Stomach (tissue), 9 donors: ENCODE measurements around the gene GPR35. TPM values are rescaled to one million over a fixed set of nuclear protein-coding genes. Genes with fewer than 3 reads are reported as not detected.

Experiments used
- DNase-seq, 2 donors: peaks; one replicate each; pipeline versions ENCODE4 v3.0.0 to v3.0.0-alpha.2; 2013 to 2019
- H3K27ac ChIP-seq, 5 donors: fragments of 200-600 bp in 4 of 5; sonication (generic) in 4 of 5; one replicate each; pipeline ENCODE4 v1.5.1; 2013 to 2019; ENCODE audit warnings: mild to moderate bottlenecking in 1 of 5, moderate library complexity in 1 of 5
- H3K27me3 ChIP-seq, 3 donors: fragments of 200-600 bp; sonication (generic); one replicate each; pipeline ENCODE4 v1.5.1; 2017 to 2019; ENCODE audit warnings: mixed run types in 1 of 3
- H3K36me3 ChIP-seq, 4 donors: fragments of 200-600 bp; sonication (generic); 1 replicate in 3 of 4; 2 replicates in 1 of 4; pipeline ENCODE4 v1.5.1; 2016 to 2019
- H3K4me1 ChIP-seq, 4 donors: fragments of 200-600 bp; sonication (generic); one replicate each; pipeline ENCODE4 v1.5.1; 2016 to 2019
- H3K4me3 ChIP-seq, 4 donors: fragments of 200-600 bp; sonication (generic) in 3 of 4; one replicate each; pipeline ENCODE4 v1.5.1; 2016 to 2019; ENCODE audit warnings: mild to moderate bottlenecking in 1 of 4
- H3K9me3 ChIP-seq, 4 donors: fragments of 200-600 bp; sonication (generic); one replicate each; pipeline ENCODE4 v1.5.1; 2016 to 2019
- EP300 ChIP-seq: sonication (generic); formaldehyde crosslinking; IDR thresholded peaks from one replicate; pipeline ENCODE4 v1.6.1; 2017; ENCODE audit warnings: antibody characterized with exemption
- POLR2A ChIP-seq, 4 donors: fragments of 450-650 bp; IDR thresholded peaks; one replicate each; pipeline ENCODE4 v1.6.1; 2016; ENCODE audit warnings: antibody characterized with exemption in 4 of 4, control low read depth in 2 of 4, mild to moderate bottlenecking in 1 of 4, moderate library complexity in 1 of 4
- POLR2AphosphoS5 ChIP-seq, 3 donors: sonication (generic); formaldehyde crosslinking; IDR thresholded peaks; one replicate each; pipeline ENCODE4 v1.6.1; 2016; ENCODE audit warnings: antibody characterized with exemption in 3 of 3
- WGBS, 5 donors: extraction: QIAGEN DNeasy Blood & Tissue Kit in 3 of 5; methylation state at CpG; one replicate each; pipeline versions ENCODE4 v1.1.5 to v1.1.7; 2013 to 2018; 5-methylcytosine and 5-hydroxymethylcytosine counted together
- intact Hi-C: fragments of 100-400 bp; cut with DNase I; formaldehyde crosslinking; loops from one replicate; pipeline ENCODE4 v1.15.1; 2023; ENCODE audit warnings: low total_unique reads
- polyA plus RNA-seq, 3 donors: library from polyadenylated mRNA; stranded (reverse); fragments of 200-250 nt; gene quantifications; one replicate each; pipeline ENCODE4 v1.2.3, GENCODE V29; 2013
- total RNA-seq, 5 donors: library from RNA; depleted of rRNA; stranded (reverse); fragments of >200 nt; gene quantifications; one replicate each; pipeline versions ENCODE4 v1.1.0 to v1.2.3, GENCODE V29; 2014 to 2016
- TF ChIP-seq, protein P1 (sequence below), 7 experiments: fragments of 450-650 bp in 4 of 7; fragments of 200-600 bp in 3 of 7; sonication (generic) in 3 of 7; IDR thresholded peaks; one replicate each; pipeline ENCODE4 v1.5.1; 2016 to 2019; ENCODE audit warnings: antibody characterized with exemption in 7 of 7, control low read depth in 2 of 7, mild to moderate bottlenecking in 1 of 7
- donor health status: healthy with polysubstance abuse.
- donor health status: Bipolar disorder and iron deficiency.
- donor health status: healthy.

The GPR35 gene
- total and polyA plus RNA-seq, 8 donors = 8.5 to 68.9 (median 12.9) TPM

DNA sequence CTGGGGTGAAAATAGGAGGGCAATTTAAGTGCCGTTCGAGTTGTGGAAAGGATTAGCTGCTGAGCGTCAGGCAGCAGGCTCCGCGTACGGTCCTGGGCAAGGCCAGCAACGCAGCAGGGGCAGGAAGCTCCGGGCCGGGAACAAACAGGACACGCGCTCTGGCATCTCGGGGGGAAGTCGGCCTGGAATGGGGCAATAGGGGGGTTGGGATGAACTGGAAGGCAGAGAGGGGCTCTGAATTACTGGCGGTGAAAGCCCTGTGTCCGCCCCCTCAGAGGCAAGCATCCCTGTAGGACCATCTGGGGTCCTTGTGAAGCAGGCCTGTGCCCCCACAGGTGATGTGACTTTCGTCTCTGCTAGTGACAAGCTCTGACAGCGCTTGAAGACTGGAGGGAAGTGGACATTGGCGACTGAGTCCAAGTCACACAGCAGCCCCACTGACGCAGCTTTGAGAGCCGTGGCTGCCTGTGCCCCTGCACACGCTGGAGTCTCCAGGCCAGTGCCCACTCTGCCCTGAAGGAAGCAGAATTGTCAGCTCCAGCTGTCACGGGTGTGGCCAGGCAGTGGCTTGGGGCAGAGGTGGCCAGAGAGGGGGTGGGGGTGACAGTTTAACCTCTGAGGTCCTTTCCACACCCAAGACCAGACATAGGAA is 22.3 kb downstream of the GPR35 start:
- no peaks in the 10 kb centered on the region for H3K9me3 ChIP-seq
- H3K36me3 ChIP-seq = no peaks in the 10 kb centered on the region
- no peak overlapping the region for H3K4me3 ChIP-seq
- TF ChIP-seq POLR2A (IDR thresholded peaks at IDR 0.05) = no peak
- TF ChIP-seq POLR2AphosphoS5 (IDR thresholded peaks at IDR 0.05) = no peak
- TF ChIP-seq, protein P1, sequence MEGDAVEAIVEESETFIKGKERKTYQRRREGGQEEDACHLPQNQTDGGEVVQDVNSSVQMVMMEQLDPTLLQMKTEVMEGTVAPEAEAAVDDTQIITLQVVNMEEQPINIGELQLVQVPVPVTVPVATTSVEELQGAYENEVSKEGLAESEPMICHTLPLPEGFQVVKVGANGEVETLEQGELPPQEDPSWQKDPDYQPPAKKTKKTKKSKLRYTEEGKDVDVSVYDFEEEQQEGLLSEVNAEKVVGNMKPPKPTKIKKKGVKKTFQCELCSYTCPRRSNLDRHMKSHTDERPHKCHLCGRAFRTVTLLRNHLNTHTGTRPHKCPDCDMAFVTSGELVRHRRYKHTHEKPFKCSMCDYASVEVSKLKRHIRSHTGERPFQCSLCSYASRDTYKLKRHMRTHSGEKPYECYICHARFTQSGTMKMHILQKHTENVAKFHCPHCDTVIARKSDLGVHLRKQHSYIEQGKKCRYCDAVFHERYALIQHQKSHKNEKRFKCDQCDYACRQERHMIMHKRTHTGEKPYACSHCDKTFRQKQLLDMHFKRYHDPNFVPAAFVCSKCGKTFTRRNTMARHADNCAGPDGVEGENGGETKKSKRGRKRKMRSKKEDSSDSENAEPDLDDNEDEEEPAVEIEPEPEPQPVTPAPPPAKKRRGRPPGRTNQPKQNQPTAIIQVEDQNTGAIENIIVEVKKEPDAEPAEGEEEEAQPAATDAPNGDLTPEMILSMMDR (IDR thresholded peaks at IDR 0.05) = no peak
- no peak for TF ChIP-seq EP300
- no peak overlapping the region for H3K27ac ChIP-seq
- H3K27me3 ChIP-seq = peaks cover 0 to 93% (median 36%) of the 10 kb centered on the region in 3 donors
- no peak for DNase-seq
- H3K4me1 ChIP-seq = no peaks in the 10 kb centered on the region
- intact Hi-C loops = no loop called here
- 68 to 77% (median 71%) methylated on average over 21 to 22 of the region's 22 CpGs for WGBS, 5 donors

DNA sequence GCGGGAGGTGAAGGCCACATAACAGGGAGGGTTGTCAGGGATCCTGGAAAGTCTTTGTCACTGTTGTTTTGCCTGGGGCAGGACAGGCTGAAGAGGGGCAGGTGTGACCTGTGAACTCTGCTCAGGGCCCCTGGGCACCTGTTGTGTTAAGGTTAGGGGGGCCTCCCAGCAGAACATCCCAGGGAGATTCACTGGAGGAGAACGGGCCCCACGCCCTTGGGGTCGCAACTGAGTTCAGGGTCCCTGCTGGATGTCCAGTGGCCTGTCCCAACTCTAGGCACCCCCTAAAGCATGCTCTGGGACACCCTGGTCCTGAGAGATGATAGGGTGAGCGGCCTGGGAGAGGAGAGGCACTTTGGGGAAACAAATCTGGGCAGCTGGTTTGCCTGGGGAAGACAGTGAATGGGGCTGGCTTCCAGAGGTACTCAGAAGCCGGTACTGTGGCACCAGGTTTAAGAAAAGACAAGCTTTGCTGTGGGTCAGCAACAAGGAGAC is 22.9 kb downstream of the GPR35 start:
- no peak overlapping the region for H3K4me3 ChIP-seq
- no peak for DNase-seq
- no peaks in the 10 kb centered on the region for H3K9me3 ChIP-seq
- WGBS, 5 donors = 67 to 89% (median 78%) methylated on average over 4 to 6 of the region's 6 CpGs
- no peak overlapping the region for H3K27ac ChIP-seq
- H3K27me3 ChIP-seq = peaks cover 0 to 93% (median 37%) of the 10 kb centered on the region in 3 donors
- H3K36me3 ChIP-seq = no peaks in the 10 kb centered on the region
- intact Hi-C loops = no loop called here
- TF ChIP-seq EP300 (no peak), POLR2A (IDR thresholded peaks at IDR 0.05) (no peak), POLR2AphosphoS5 (IDR thresholded peaks at IDR 0.05) (no peak)
- TF ChIP-seq, protein P1 (IDR thresholded peaks at IDR 0.05) = no peak
- no peaks in the 10 kb centered on the region for H3K4me1 ChIP-seq

DNA sequence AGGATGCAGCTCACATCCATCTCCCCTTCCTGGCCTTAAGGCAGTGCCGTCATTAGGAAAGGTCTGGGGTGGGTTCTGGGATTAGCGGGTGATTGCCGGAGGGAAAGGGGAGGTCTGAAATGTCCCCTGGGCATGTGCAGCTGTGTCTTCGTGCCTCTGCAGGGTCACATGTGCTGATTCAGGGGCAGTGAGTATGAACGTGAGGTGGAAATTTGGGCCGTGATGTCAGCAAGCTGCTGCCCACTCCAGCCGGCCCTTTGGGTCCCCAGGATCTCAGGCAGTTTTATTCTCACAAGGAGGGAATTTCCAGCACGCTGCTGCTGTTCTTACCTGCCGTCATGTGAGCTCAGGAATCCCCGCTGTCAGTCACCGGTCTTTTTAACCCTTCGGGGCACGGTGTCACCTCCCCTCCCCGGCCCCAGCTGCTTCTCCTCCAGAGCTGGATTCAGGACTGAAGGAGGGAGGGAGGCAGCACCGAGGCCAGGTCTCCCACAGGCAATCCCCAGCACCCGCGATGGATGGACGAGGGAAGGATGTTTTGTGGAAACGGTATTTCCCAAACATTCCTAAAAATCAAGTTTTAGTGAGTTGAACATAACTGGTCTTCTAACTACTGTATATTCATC is 23.5 kb downstream of the GPR35 start:
- intact Hi-C loops = no loop called here
- H3K4me3 ChIP-seq = no peak overlapping the region
- peaks cover 0 to 93% (median 37%) of the 10 kb centered on the region in 3 donors for H3K27me3 ChIP-seq
- no peaks in the 10 kb centered on the region for H3K36me3 ChIP-seq
- no peaks in the 10 kb centered on the region for H3K9me3 ChIP-seq
- H3K27ac ChIP-seq = no peak overlapping the region
- no peak for DNase-seq
- H3K4me1 ChIP-seq = no peaks in the 10 kb centered on the region
- TF ChIP-seq POLR2AphosphoS5 (IDR thresholded peaks at IDR 0.05) = no peak
- TF ChIP-seq POLR2A (IDR thresholded peaks at IDR 0.05) = no peak
- TF ChIP-seq EP300 = no peak
- TF ChIP-seq, protein P1 (IDR thresholded peaks at IDR 0.05) = no peak
- 28 to 47% (median 36%) methylated on average over 18 to 19 of the region's 19 CpGs for WGBS, 5 donors

DNA sequence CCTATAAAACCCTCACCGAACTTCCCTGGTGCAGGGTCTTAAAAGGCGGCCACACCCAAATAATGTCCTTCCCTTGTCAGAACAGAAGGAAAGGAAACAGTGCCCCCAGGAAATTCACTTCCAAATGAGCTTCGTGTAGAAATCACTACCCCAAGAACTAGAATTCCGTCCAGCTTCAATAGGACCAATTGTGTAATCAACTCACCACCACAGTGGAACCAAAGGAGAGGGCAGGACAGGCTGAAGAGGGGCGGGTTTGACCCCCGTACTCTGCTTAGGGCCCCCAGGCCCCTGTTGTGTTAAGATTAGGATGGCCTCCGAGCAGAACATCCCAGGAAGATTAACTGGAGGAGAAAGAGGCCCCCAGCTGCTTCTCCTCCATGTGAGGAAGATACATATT is 24.1 kb downstream of the GPR35 start:
- WGBS, 5 donors = 46 to 65% (median 49%) methylated on average over 7 of the region's 7 CpGs
- intact Hi-C loops = no loop called here
- H3K27ac ChIP-seq = no peak overlapping the region
- H3K4me1 ChIP-seq = no peaks in the 10 kb centered on the region
- no peak for TF ChIP-seq POLR2AphosphoS5 (IDR thresholded peaks at IDR 0.05)
- TF ChIP-seq, protein P1 (IDR thresholded peaks at IDR 0.05) = no peak
- no peak for TF ChIP-seq EP300
- no peak for TF ChIP-seq POLR2A (IDR thresholded peaks at IDR 0.05)
- no peaks in the 10 kb centered on the region for H3K36me3 ChIP-seq
- no peak overlapping the region for H3K4me3 ChIP-seq
- H3K27me3 ChIP-seq = peaks cover 0 to 90% (median 37%) of the 10 kb centered on the region in 3 donors
- no peak for DNase-seq
- no peaks in the 10 kb centered on the region for H3K9me3 ChIP-seq
